Testis (tissue), 2 donors: ENCODE results near the gene SLC38A2.

Source experiments
- CTCF ChIP-seq, 3 experiments: fragments of 450-650 bp in 2 of 3; fragments of 200-600 bp in 1 of 3; sonication (generic) in 1 of 3; IDR thresholded peaks; one replicate each; pipeline ENCODE4 v1.5.1; 2016 to 2019; ENCODE audit warnings: antibody characterized with exemption in 3 of 3, mild to moderate bottlenecking in 2 of 3, moderate library complexity in 1 of 3
- POLR2A ChIP-seq: fragments of 450-650 bp; IDR thresholded peaks from one replicate; pipeline ENCODE4 v1.6.1; 2017; ENCODE audit warnings: antibody characterized with exemption, mild to moderate bottlenecking, moderate library complexity

- TF ChIP-seq CTCF (IDR thresholded peaks at IDR 0.05): no peak
- TF ChIP-seq POLR2A: no peak
Measured at GRCh38 chr12:46359667-46360280, 12.8 kb downstream of the SLC38A2 start.
